Neural cell (in vitro differentiated cells): ENCODE results near the gene MUC12. TPM values are rescaled to one million over a fixed set of nuclear protein-coding genes. Genes with fewer than 3 reads are reported as not detected.

Experiments
- H2AFZ ChIP-seq: fragments of 200-600, 300-800 bp; sonication (generic), shearing (Covaris generic); 2 replicates; pipeline ENCODE4 v1.6.0; 2014; ENCODE audit warnings: low read depth, mild to moderate bottlenecking, antibody characterized with exemption, low read length, moderate library complexity
- H3F3A ChIP-seq: fragments of 200-600 bp; shearing (Covaris generic); 2 replicates; pipeline ENCODE4 v1.6.1; 2016; ENCODE audit warnings: mild to moderate bottlenecking, moderate library complexity, mixed read lengths, antibody characterized with exemption, low read length; ENCODE audit not compliant: insufficient read depth, poor library complexity, severe bottlenecking
- H3K27ac ChIP-seq: fragments of 200-600, 300-800 bp; sonication (generic), shearing (Covaris generic); 2 replicates; pipeline ENCODE4 v1.5.1; 2014; ENCODE audit warnings: mild to moderate bottlenecking, low read length, moderate library complexity
- H3K27me3 ChIP-seq: fragments of 300-800, 200-600 bp; sonication (generic), shearing (Covaris generic); 2 replicates; pipeline ENCODE4 v1.6.0; 2014; ENCODE audit warnings: mild to moderate bottlenecking, low read depth, low read length, moderate library complexity; ENCODE audit not compliant: insufficient read depth
- H3K36me3 ChIP-seq: fragments of 300-800, 200-600 bp; sonication (generic), shearing (Covaris generic); 2 replicates; pipeline ENCODE4 v1.5.1; 2014; ENCODE audit warnings: mild to moderate bottlenecking, antibody characterized with exemption, low read length, moderate library complexity; ENCODE audit not compliant: insufficient read depth
- H3K4me2 ChIP-seq: fragments of 300-800, 200-600 bp; sonication (generic), shearing (Covaris generic); 2 replicates; pipeline ENCODE4 v1.6.0; 2014; ENCODE audit warnings: mild to moderate bottlenecking, low read length
- H3K4me3 ChIP-seq: fragments of 300-800, 200-600 bp; sonication (generic), shearing (Covaris generic); 2 replicates; pipeline ENCODE4 v1.5.1; 2014; ENCODE audit warnings: mild to moderate bottlenecking, low read length, moderate library complexity
- H3K79me2 ChIP-seq: fragments of 200-600 bp; shearing (Covaris generic); replicated peaks from 2 replicates; pipeline ENCODE4 v1.6.0; 2014; ENCODE audit warnings: mild to moderate bottlenecking, low read length, moderate library complexity; ENCODE audit not compliant: insufficient read depth
- H3K9ac ChIP-seq: fragments of 300-800, 200-600 bp; sonication (generic), shearing (Covaris generic); 2 replicates; pipeline ENCODE4 v1.6.1; 2016; ENCODE audit warnings: mild to moderate bottlenecking, low read length, mixed read lengths
- H3K9me2 ChIP-seq: fragments of 200-600 bp; shearing (Covaris generic); 2 replicates; pipeline ENCODE4 v1.6.1; 2016; ENCODE audit warnings: mild to moderate bottlenecking, low read length, mixed read lengths; ENCODE audit not compliant: insufficient read depth
- H3K9me3 ChIP-seq: fragments of 200-600, 300-800 bp; sonication (generic), shearing (Covaris generic); 2 replicates; pipeline ENCODE4 v1.6.1; 2016; ENCODE audit warnings: mild to moderate bottlenecking, mixed run types, low read length, moderate library complexity, mixed read lengths
- H4K20me1 ChIP-seq: fragments of 200-600 bp; shearing (Covaris generic); 2 replicates; pipeline ENCODE4 v1.6.1; 2016; ENCODE audit warnings: mild to moderate bottlenecking, mixed run types; ENCODE audit not compliant: insufficient read depth
- EP300 ChIP-seq: fragments of 450-650 bp; conservative IDR thresholded peaks from 2 replicates; pipeline ENCODE4 v1.6.1; 2014; ENCODE audit warnings: antibody characterized with exemption, mild to moderate bottlenecking, moderate library complexity; ENCODE audit not compliant: poor library complexity, severe bottlenecking
- EZH2 ChIP-seq: fragments of 200-600, 300-800 bp; shearing (Covaris generic), sonication (generic); IDR thresholded peaks from 2 replicates; pipeline ENCODE4 v1.6.1; 2014; ENCODE audit warnings: antibody characterized with exemption, low read length, borderline replicate concordance, mild to moderate bottlenecking; ENCODE audit not compliant: insufficient read depth, poor library complexity, severe bottlenecking
- MXI1 ChIP-seq: fragments of 450-650 bp; conservative IDR thresholded peaks from 2 replicates; pipeline ENCODE4 v1.6.1; 2014; ENCODE audit warnings: antibody characterized with exemption, mild to moderate bottlenecking; ENCODE audit not compliant: poor library complexity, severe bottlenecking
- POLR2AphosphoS5 ChIP-seq: IDR thresholded peaks from 2 replicates; pipeline ENCODE4 v1.6.1; 2012
- RAD21 ChIP-seq: fragments of 450-650 bp; conservative IDR thresholded peaks from 2 replicates; pipeline ENCODE4 v1.6.1; 2014; ENCODE audit warnings: antibody characterized with exemption, mild to moderate bottlenecking, moderate library complexity
- SMC3 ChIP-seq: fragments of 450-650 bp; conservative IDR thresholded peaks from 2 replicates; pipeline ENCODE4 v1.6.1; 2014; ENCODE audit warnings: antibody characterized with exemption, mild to moderate bottlenecking, moderate library complexity; ENCODE audit not compliant: poor library complexity
- TAF1 ChIP-seq: IDR thresholded peaks from 2 replicates; pipeline ENCODE4 v1.6.1; 2012; ENCODE audit warnings: low read depth
- polyA plus RNA-seq: library from polyadenylated mRNA; depleted of rRNA; stranded (reverse); fragments of >200 nt; gene quantifications from 2 replicates; pipeline ENCODE4 v1.2.3, GENCODE V29; 2014
- TF ChIP-seq, protein P1 (sequence below): fragments of 450-650 bp; IDR thresholded peaks from 2 replicates; pipeline ENCODE4 v1.5.1; 2014; ENCODE audit warnings: antibody characterized with exemption, mild to moderate bottlenecking, moderate library complexity; ENCODE audit not compliant: poor library complexity, severe bottlenecking
- TF ChIP-seq, protein P2 (sequence below): IDR thresholded peaks from 2 replicates; pipeline ENCODE4 v1.6.1; 2012; ENCODE audit warnings: borderline replicate concordance

Gene MUC12
- polyA plus RNA-seq, 1 donor from 2014 or later: not detected

DNA sequence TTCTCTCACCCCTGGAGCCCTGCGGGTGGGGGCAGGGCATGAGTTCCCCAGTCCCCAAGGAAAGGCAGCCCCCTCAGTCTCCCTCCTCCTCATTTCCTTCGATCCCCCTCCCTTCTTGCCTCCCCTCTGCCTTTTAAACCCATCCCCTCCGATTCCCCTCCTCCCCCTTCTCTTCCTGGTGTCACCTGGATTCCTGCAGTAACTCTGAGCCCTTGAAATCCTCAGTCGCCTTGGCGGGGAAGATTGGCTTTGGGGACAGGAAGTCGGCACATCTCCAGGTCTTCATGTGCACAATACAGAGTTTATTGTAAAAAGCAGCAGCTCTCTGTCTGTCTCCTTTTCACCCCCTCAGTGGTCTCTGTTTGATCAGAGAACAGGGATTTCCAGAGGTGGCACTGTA lies 1.3 kb upstream of the MUC12 start:
- Histone ChIP-seq H3K27me3 (peaks cover 51% of the 10 kb centered on the region), H3K9me2 (no peaks in the 10 kb centered on the region), H3K4me3 (no peak overlapping the region), H3K27ac (no peak overlapping the region), H3K79me2 (no peaks in the 10 kb centered on the region), H4K20me1 (no peaks in the 10 kb centered on the region), H3K9ac (no peak overlapping the region), H3F3A (no peaks in the 10 kb centered on the region), H2AFZ (no peak overlapping the region), H3K4me2 (no peak overlapping the region), H3K36me3 (no peaks in the 10 kb centered on the region), H3K9me3 (no peaks in the 10 kb centered on the region)
- TF ChIP-seq SMC3: no peak
- no peak for TF ChIP-seq EZH2

DNA sequence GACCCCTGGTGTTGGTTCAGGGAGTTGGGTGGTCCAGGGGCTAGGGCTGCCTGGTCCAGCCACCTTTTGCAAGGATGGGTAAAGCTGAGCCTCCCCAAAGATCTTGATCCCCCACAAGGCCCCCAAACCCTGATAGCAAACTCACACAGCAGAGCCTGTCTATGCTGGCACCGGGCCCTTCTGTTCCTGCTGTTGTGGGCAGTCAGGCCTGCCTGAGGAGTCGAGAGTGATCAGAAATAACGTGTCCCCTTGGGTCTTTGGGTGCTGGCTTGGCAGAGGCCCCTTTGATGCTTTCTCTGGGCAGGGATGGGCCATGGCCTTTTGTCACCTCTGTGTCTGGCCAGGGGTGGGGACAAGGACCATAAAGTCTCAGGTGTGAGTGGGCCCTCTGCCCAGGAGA lies 715 bp upstream of the MUC12 start:
- H3K9me2 ChIP-seq: no peaks in the 10 kb centered on the region
- H3K27ac ChIP-seq: no peak overlapping the region
- H3K4me3 ChIP-seq: no peak overlapping the region
- H3K4me2 ChIP-seq: no peak overlapping the region
- H3K79me2 ChIP-seq: no peaks in the 10 kb centered on the region
- no peaks in the 10 kb centered on the region for H3K36me3 ChIP-seq
- no peaks in the 10 kb centered on the region for H3K9me3 ChIP-seq
- TF ChIP-seq TAF1: no peak
- TF ChIP-seq RAD21: no peak
- no peak for TF ChIP-seq SMC3
- TF ChIP-seq MXI1: no peak
- TF ChIP-seq, protein P1, sequence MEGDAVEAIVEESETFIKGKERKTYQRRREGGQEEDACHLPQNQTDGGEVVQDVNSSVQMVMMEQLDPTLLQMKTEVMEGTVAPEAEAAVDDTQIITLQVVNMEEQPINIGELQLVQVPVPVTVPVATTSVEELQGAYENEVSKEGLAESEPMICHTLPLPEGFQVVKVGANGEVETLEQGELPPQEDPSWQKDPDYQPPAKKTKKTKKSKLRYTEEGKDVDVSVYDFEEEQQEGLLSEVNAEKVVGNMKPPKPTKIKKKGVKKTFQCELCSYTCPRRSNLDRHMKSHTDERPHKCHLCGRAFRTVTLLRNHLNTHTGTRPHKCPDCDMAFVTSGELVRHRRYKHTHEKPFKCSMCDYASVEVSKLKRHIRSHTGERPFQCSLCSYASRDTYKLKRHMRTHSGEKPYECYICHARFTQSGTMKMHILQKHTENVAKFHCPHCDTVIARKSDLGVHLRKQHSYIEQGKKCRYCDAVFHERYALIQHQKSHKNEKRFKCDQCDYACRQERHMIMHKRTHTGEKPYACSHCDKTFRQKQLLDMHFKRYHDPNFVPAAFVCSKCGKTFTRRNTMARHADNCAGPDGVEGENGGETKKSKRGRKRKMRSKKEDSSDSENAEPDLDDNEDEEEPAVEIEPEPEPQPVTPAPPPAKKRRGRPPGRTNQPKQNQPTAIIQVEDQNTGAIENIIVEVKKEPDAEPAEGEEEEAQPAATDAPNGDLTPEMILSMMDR: no peak
- TF ChIP-seq EZH2: no peak
- TF ChIP-seq POLR2AphosphoS5: no peak
- TF ChIP-seq, protein P2, sequence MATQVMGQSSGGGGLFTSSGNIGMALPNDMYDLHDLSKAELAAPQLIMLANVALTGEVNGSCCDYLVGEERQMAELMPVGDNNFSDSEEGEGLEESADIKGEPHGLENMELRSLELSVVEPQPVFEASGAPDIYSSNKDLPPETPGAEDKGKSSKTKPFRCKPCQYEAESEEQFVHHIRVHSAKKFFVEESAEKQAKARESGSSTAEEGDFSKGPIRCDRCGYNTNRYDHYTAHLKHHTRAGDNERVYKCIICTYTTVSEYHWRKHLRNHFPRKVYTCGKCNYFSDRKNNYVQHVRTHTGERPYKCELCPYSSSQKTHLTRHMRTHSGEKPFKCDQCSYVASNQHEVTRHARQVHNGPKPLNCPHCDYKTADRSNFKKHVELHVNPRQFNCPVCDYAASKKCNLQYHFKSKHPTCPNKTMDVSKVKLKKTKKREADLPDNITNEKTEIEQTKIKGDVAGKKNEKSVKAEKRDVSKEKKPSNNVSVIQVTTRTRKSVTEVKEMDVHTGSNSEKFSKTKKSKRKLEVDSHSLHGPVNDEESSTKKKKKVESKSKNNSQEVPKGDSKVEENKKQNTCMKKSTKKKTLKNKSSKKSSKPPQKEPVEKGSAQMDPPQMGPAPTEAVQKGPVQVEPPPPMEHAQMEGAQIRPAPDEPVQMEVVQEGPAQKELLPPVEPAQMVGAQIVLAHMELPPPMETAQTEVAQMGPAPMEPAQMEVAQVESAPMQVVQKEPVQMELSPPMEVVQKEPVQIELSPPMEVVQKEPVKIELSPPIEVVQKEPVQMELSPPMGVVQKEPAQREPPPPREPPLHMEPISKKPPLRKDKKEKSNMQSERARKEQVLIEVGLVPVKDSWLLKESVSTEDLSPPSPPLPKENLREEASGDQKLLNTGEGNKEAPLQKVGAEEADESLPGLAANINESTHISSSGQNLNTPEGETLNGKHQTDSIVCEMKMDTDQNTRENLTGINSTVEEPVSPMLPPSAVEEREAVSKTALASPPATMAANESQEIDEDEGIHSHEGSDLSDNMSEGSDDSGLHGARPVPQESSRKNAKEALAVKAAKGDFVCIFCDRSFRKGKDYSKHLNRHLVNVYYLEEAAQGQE: no peak
- TF ChIP-seq EP300: no peak
- H3F3A ChIP-seq: no peaks in the 10 kb centered on the region
- no peak overlapping the region for H2AFZ ChIP-seq
- no peaks in the 10 kb centered on the region for H4K20me1 ChIP-seq
- H3K9ac ChIP-seq: no peak overlapping the region
- peaks cover 51% of the 10 kb centered on the region for H3K27me3 ChIP-seq
